GM12892 (cell line): Measurements from ENCODE around the gene NSD2.

Experiments used
- POLR2A ChIP-seq: IDR thresholded peaks from 2 replicates; pipeline ENCODE4 v1.6.1; 2011; ENCODE audit warnings: low read depth, low read length, control low read depth
- POLR2AphosphoS5 ChIP-seq: IDR thresholded peaks from 2 replicates; pipeline ENCODE4 v1.6.1; 2011; ENCODE audit warnings: low read depth, low read length, control low read depth
- TAF1 ChIP-seq: IDR thresholded peaks from 2 replicates; pipeline ENCODE4 v1.6.1; 2011; ENCODE audit warnings: low read depth, mild to moderate bottlenecking, control low read depth, low read length, borderline replicate concordance

DNA sequence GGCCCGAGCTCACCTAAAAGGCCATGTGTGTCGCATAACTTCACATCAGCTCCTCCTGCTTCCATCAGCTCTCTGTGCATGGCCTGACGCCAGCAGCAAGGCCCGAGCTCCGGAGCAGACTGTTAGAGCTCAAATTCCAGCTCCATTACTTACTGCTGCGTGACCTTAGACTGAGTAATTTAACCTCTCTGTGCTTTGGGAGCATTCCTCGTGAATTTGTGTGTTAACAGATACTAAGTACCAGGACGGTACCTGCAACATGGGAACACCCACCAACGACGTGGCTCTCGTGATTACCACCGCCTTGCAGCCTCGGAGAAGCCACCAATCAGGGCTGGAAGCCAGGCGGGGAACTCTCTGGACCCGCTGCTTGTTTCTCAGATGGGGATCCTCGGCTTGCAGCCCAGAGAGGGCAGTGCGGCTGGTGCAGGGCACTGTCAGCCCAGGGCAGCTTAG is 28.2 kb upstream of the NSD2 start:
- TF ChIP-seq POLR2A: no peak
- TF ChIP-seq TAF1: no peak
- TF ChIP-seq POLR2AphosphoS5: no peak
